ENCODE measurements around the gene SLC15A3.

SLC15A3 gene

GRCh38 chr11:60934790-60935605 lies 17.0 kb downstream of the SLC15A3 start:
- Histone ChIP-seq H3K27ac (ENCODE audit: low read depth, low read length) (no peak overlapping the region), H3K9me3 (ENCODE audit: low read length) (no peaks in the 10 kb centered on the region), H3K36me3 (ENCODE audit: insufficient read depth, low read length) (peaks cover 10% of the 10 kb centered on the region), H3K27me3 (ENCODE audit: control insufficient read depth in 1 of 2, insufficient read depth in 2 of 2, low read length in 2 of 2) (no peaks in the 10 kb centered on the region), H3K9ac (ENCODE audit: low read length) (no peak overlapping the region), H3K4me3 (ENCODE audit: low read depth in 1 of 2, low read length in 2 of 2) (no peak overlapping the region), H3K4me1 (ENCODE audit: insufficient read depth, low read length) (no peaks in the 10 kb centered on the region)

GRCh38 chr11:60934124-60934789 lies 17.7 kb downstream of the SLC15A3 start:
- no peak overlapping the region for H3K9ac ChIP-seq (ENCODE audit: low read length)
- no peaks in the 10 kb centered on the region for H3K27me3 ChIP-seq (ENCODE audit: control insufficient read depth in 1 of 2, insufficient read depth in 2 of 2, low read length in 2 of 2)
- no peak overlapping the region for H3K4me3 ChIP-seq (ENCODE audit: low read depth in 1 of 2, low read length in 2 of 2)
- H3K36me3 ChIP-seq (ENCODE audit: insufficient read depth, low read length), result peaks cover 3% of the 10 kb centered on the region
- no peaks in the 10 kb centered on the region for H3K9me3 ChIP-seq (ENCODE audit: low read length)
- no peak overlapping the region for H3K27ac ChIP-seq (ENCODE audit: low read depth, low read length)
- H3K4me1 ChIP-seq (ENCODE audit: insufficient read depth, low read length), result no peaks in the 10 kb centered on the region

- H3K4me3 ChIP-seq (ENCODE audit: low read depth in 1 of 2, low read length in 2 of 2), result no peak overlapping the region
- H3K9me3 ChIP-seq (ENCODE audit: low read length), result no peaks in the 10 kb centered on the region
- H3K9ac ChIP-seq (ENCODE audit: low read length), result no peak overlapping the region
- H3K4me1 ChIP-seq (ENCODE audit: insufficient read depth, low read length), result no peaks in the 10 kb centered on the region
- no peak overlapping the region for H3K27ac ChIP-seq (ENCODE audit: low read depth, low read length)
- no peaks in the 10 kb centered on the region for H3K36me3 ChIP-seq (ENCODE audit: insufficient read depth, low read length)
- no peaks in the 10 kb centered on the region for H3K27me3 ChIP-seq (ENCODE audit: control insufficient read depth in 1 of 2, insufficient read depth in 2 of 2, low read length in 2 of 2)
Measured at GRCh38 chr11:60933416-60934123, 18.4 kb downstream of the SLC15A3 start.

- no peaks in the 10 kb centered on the region for H3K36me3 ChIP-seq (ENCODE audit: insufficient read depth, low read length)
- no peak overlapping the region for H3K9ac ChIP-seq (ENCODE audit: low read length)
- no peaks in the 10 kb centered on the region for H3K4me1 ChIP-seq (ENCODE audit: insufficient read depth, low read length)
- H3K27ac ChIP-seq (ENCODE audit: low read depth, low read length), result no peak overlapping the region
- H3K9me3 ChIP-seq (ENCODE audit: low read length), result no peaks in the 10 kb centered on the region
- no peak overlapping the region for H3K4me3 ChIP-seq (ENCODE audit: low read depth in 1 of 2, low read length in 2 of 2)
- H3K27me3 ChIP-seq (ENCODE audit: control insufficient read depth in 1 of 2, insufficient read depth in 2 of 2, low read length in 2 of 2), result no peaks in the 10 kb centered on the region
Measured at GRCh38 chr11:60932605-60933356, 19.2 kb downstream of the SLC15A3 start.

GRCh38 chr11:60931917-60932316 lies 20.1 kb downstream of the SLC15A3 start:
- Histone ChIP-seq H3K4me1 (ENCODE audit: insufficient read depth, low read length) (no peaks in the 10 kb centered on the region), H3K27ac (ENCODE audit: low read depth, low read length) (no peak overlapping the region), H3K9me3 (ENCODE audit: low read length) (no peaks in the 10 kb centered on the region), H3K27me3 (ENCODE audit: control insufficient read depth in 1 of 2, insufficient read depth in 2 of 2, low read length in 2 of 2) (no peaks in the 10 kb centered on the region), H3K9ac (ENCODE audit: low read length) (no peak overlapping the region), H3K4me3 (ENCODE audit: low read depth in 1 of 2, low read length in 2 of 2) (no peak overlapping the region), H3K36me3 (ENCODE audit: insufficient read depth, low read length) (no peaks in the 10 kb centered on the region)

GRCh38 chr11:60930394-60930793 lies 21.6 kb downstream of the SLC15A3 start:
- Histone ChIP-seq H3K36me3 (ENCODE audit: insufficient read depth, low read length) (no peaks in the 10 kb centered on the region), H3K4me3 (ENCODE audit: low read depth in 1 of 2, low read length in 2 of 2) (no peak overlapping the region), H3K9ac (ENCODE audit: low read length) (no peak overlapping the region), H3K27ac (ENCODE audit: low read depth, low read length) (no peak overlapping the region), H3K9me3 (ENCODE audit: low read length) (no peaks in the 10 kb centered on the region), H3K27me3 (ENCODE audit: control insufficient read depth in 1 of 2, insufficient read depth in 2 of 2, low read length in 2 of 2) (peaks cover 2 to 4% of the 10 kb centered on the region in 2 donors), H3K4me1 (ENCODE audit: insufficient read depth, low read length) (no peaks in the 10 kb centered on the region)

GRCh38 chr11:60929764-60930163 lies 22.2 kb downstream of the SLC15A3 start:
- Histone ChIP-seq H3K36me3 (ENCODE audit: insufficient read depth, low read length) (no peaks in the 10 kb centered on the region), H3K9ac (ENCODE audit: low read length) (no peak overlapping the region), H3K4me3 (ENCODE audit: low read depth in 1 of 2, low read length in 2 of 2) (no peak overlapping the region), H3K27me3 (ENCODE audit: control insufficient read depth in 1 of 2, insufficient read depth in 2 of 2, low read length in 2 of 2) (peaks cover 8 to 10% of the 10 kb centered on the region in 2 donors), H3K27ac (ENCODE audit: low read depth, low read length) (no peak overlapping the region), H3K4me1 (ENCODE audit: insufficient read depth, low read length) (peaks cover 5% of the 10 kb centered on the region), H3K9me3 (ENCODE audit: low read length) (no peaks in the 10 kb centered on the region)

GRCh38 chr11:60928563-60929001 lies 23.4 kb downstream of the SLC15A3 start:
- H3K36me3 ChIP-seq (ENCODE audit: insufficient read depth, low read length), result no peaks in the 10 kb centered on the region
- peaks cover 13% of the 10 kb centered on the region for H3K4me1 ChIP-seq (ENCODE audit: insufficient read depth, low read length)
- no peaks in the 10 kb centered on the region for H3K9me3 ChIP-seq (ENCODE audit: low read length)
- H3K27me3 ChIP-seq (ENCODE audit: control insufficient read depth in 1 of 2, insufficient read depth in 2 of 2, low read length in 2 of 2), result peaks cover 11 to 20% of the 10 kb centered on the region in 2 donors
- H3K27ac ChIP-seq (ENCODE audit: low read depth, low read length), result no peak overlapping the region
- H3K4me3 ChIP-seq (ENCODE audit: low read depth in 1 of 2, low read length in 2 of 2), result no peak overlapping the region
- no peak overlapping the region for H3K9ac ChIP-seq (ENCODE audit: low read length)

GRCh38 chr11:60927600-60927999 lies 24.4 kb downstream of the SLC15A3 start:
- Histone ChIP-seq H3K9ac (ENCODE audit: low read length) (no peak overlapping the region), H3K27ac (ENCODE audit: low read depth, low read length) (no peak overlapping the region), H3K9me3 (ENCODE audit: low read length) (no peaks in the 10 kb centered on the region), H3K27me3 (ENCODE audit: control insufficient read depth in 1 of 2, insufficient read depth in 2 of 2, low read length in 2 of 2) (peaks cover 11 to 21% of the 10 kb centered on the region in 2 donors), H3K36me3 (ENCODE audit: insufficient read depth, low read length) (peaks cover 8% of the 10 kb centered on the region), H3K4me1 (ENCODE audit: insufficient read depth, low read length) (peaks cover 14% of the 10 kb centered on the region), H3K4me3 (ENCODE audit: low read depth in 1 of 2, low read length in 2 of 2) (no peak overlapping the region)

- Histone ChIP-seq H3K9me3 (ENCODE audit: low read length) (no peaks in the 10 kb centered on the region), H3K9ac (ENCODE audit: low read length) (no peak overlapping the region), H3K27me3 (ENCODE audit: control insufficient read depth in 1 of 2, insufficient read depth in 2 of 2, low read length in 2 of 2) (peaks cover 11 to 21% of the 10 kb centered on the region in 2 donors), H3K4me1 (ENCODE audit: insufficient read depth, low read length) (peaks cover 14% of the 10 kb centered on the region), H3K27ac (ENCODE audit: low read depth, low read length) (no peak overlapping the region), H3K4me3 (ENCODE audit: low read depth in 1 of 2, low read length in 2 of 2) (no peak overlapping the region), H3K36me3 (ENCODE audit: insufficient read depth, low read length) (peaks cover 13% of the 10 kb centered on the region)
Measured at GRCh38 chr11:60927061-60927592, 24.8 kb downstream of the SLC15A3 start.
